Melanocyte of skin (primary cell): ENCODE data around the gene SF3B5. TPM values are rescaled to one million over a fixed set of nuclear protein-coding genes. Genes with fewer than 3 reads are reported as not detected.

Source experiments
- total RNA-seq, 2 donors: library from RNA; depleted of rRNA; stranded (reverse); fragments of >200 nt; gene quantifications; 2 replicates each; pipeline ENCODE4 v1.2.3, GENCODE V29; 2012

Gene SF3B5
- 100 to 1,000 TPM; 106 to 156 TPM for total RNA-seq

DNA sequence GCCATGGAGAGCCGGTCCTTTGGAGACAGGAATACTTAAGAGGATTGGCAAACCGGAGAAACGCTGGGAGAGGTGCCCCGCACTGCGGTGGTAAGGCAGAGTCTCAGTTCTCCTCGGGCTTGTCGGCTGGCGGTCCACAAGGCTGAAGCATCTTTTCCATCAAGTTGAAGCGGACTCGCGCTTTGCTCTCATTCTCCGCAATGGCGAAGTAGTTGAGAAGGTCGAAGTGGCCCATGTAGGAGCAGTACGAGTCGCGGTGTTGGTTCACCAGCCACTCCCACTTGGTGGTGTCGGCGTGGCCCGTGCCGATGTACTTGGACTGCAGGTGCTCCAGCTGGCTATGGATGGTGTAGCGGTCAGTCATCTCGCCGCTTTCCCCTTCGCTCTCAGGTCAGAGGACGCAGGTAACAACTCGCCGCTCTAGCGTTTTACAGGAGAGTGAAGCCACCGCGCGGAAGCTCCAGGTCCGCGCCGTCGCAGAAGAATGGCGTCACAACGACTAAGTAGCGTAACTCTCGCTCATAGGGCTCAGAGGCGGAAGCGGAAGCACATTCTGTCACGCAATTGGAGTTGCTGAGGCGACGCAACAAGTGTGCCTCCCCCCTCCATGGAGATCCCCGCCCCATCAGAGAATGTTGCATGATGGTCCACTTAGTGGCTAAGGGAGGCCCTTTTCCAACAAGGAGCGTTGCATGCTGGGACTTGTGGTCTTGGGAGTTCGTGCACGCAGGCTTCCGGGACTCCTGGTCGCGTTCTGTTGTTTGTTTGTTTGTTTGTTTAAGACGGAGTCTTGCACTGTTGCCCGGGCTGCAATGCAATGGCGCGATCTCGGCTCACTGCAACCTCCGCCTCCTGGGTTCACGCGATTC, at the start of gene SF3B5:
Gene SF3B5 (minus strand): TSS at position 440 of the 869 bp plus-strand sequence. CDS start 76 bp downstream, at position 364.

Other genes with a start within 250 kb of the SF3B5 start
- gene ZC2HC1B, start 231.1 kb downstream of the SF3B5 start, total RNA-seq: not detected
- 1 to 10 TPM in 1 of 2 donors, under 1 TPM in 1; 0.69 to 1.3 TPM for gene PLAGL1, start 87.3 kb downstream of the SF3B5 start, total RNA-seq
- 10 to 100 TPM; 13.0 to 14.1 TPM for gene STX11, start 54.9 kb upstream of the SF3B5 start, total RNA-seq
- gene UTRN, start 189.8 kb upstream of the SF3B5 start, total RNA-seq: 100 to 1,000 TPM in 1 of 2 donors, 10 to 100 TPM in 1; 80.3 to 116 TPM